Measurements from ENCODE around the gene MYO3B. TPM values are rescaled to one million over a fixed set of nuclear protein-coding genes. Genes with fewer than 3 reads are reported as not detected.
A peak's percentile ranks its signal among the peaks of the same experiment; 100 is the strongest.

The MYO3B gene
- total and polyA plus RNA-seq, 2 donors (not counting 3 experiments of a cell fraction or from before 2014, with no cell fraction given) = 0.03 TPM; not detected in 1

GRCh38 chr2:170161516-170162270 lies 16.3 kb upstream of the MYO3B start:
- H3K36me3 ChIP-seq (ENCODE audit: control insufficient read depth in 2 of 2, extremely low read depth in 1 of 2, insufficient read depth in 2 of 2, low read length in 2 of 2) = no peaks in the 10 kb centered on the region
- H3K9me1 ChIP-seq (replicated peaks; ENCODE audit: control insufficient read depth, extremely low read depth, insufficient read depth, low read length) = no peaks in the 10 kb centered on the region
- H3K4me2 ChIP-seq (ENCODE audit: insufficient read depth, low read length) = no peak overlapping the region
- no peak for FAIRE-seq
- H3K9me3 ChIP-seq (replicated peaks; ENCODE audit: control insufficient read depth, insufficient read depth, low read length) = no peaks in the 10 kb centered on the region
- dilution Hi-C loops (cut with MboI; ENCODE audit: extremely low pct_ligation_motif_present, low sequenced_read_pairs) = no loop called here
- H3K27ac ChIP-seq (ENCODE audit: insufficient read depth, low read depth, low read length) = no peak overlapping the region
- H3K79me2 ChIP-seq (ENCODE audit: control insufficient read depth, insufficient read depth, low read length) = no peaks in the 10 kb centered on the region
- H2AFZ ChIP-seq (ENCODE audit: low read depth, low read length) = peak overlapping the region; percentile 46
- no peak for DNase-seq (ENCODE audit: low read depth, low spot score)
- H3K9ac ChIP-seq (replicated peaks; ENCODE audit: extremely low read depth, insufficient read depth, low read length) = no peak overlapping the region
- TF ChIP-seq POLR2AphosphoS5 (IDR thresholded peaks at IDR 0.05; ENCODE audit: insufficient read depth, low read depth, low read length) = no peak
- TF ChIP-seq GATA2 (IDR thresholded peaks at IDR 0.05; ENCODE audit: insufficient read depth, insufficient read length, low read depth, low read length) = no peak
- TF ChIP-seq FOS (IDR thresholded peaks at IDR 0.05; ENCODE audit: borderline replicate concordance, insufficient read depth, low read length) = no peak
- TF ChIP-seq, protein P1, sequence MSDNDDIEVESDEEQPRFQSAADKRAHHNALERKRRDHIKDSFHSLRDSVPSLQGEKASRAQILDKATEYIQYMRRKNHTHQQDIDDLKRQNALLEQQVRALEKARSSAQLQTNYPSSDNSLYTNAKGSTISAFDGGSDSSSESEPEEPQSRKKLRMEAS (IDR thresholded peaks at IDR 0.05; ENCODE audit: insufficient read depth, insufficient read length) = no peak
- TF ChIP-seq POLR2A (IDR thresholded peaks at IDR 0.05; ENCODE audit: low read depth, low read length) = no peak
- TF ChIP-seq JUN (IDR thresholded peaks at IDR 0.05; ENCODE audit: borderline replicate concordance, insufficient read depth, insufficient read length, low read depth) = no peak
- no peak for TF ChIP-seq CTCF (IDR thresholded peaks at IDR 0.05; ENCODE audit: extremely low read depth in 1 of 2, insufficient read depth in 1 of 2, low read depth in 1 of 2, low read length in 2 of 2)
- no peak for TF ChIP-seq EZH2 (IDR thresholded peaks at IDR 0.05; ENCODE audit: borderline replicate concordance, low read depth, low read length, severe bottlenecking)
- TF ChIP-seq MYC (IDR thresholded peaks at IDR 0.05; ENCODE audit: low read depth, low read length) = no peak
- BruUV-seq (replicated peaks) = no TSS peak
- POLR2A ChIA-PET = interaction anchor here (0.6 kb wide), 1 partner anchor 80 kb away, joined by 4 read pairs; no protein-coding TSS in a partner anchor
- intact Hi-C loops (cut with micrococcal nuclease) = no loop called here
- H3K4me3 ChIP-seq (replicated peaks in 1 of 3; ENCODE audit: insufficient read depth in 1 of 3, low read depth in 1 of 3, low read length in 3 of 3) = no peak overlapping the region
- CTCF ChIA-PET = interaction anchor here (1.2 kb wide), 1 partner anchor 21 kb away, joined by 4 read pairs; no protein-coding TSS in a partner anchor
- no peaks in the 10 kb centered on the region for H3K27me3 ChIP-seq (ENCODE audit: control insufficient read depth in 2 of 2, insufficient read depth in 2 of 2, low read length in 2 of 2)
- peaks cover 7% of the 10 kb centered on the region for H3K4me1 ChIP-seq (ENCODE audit: control insufficient read depth, extremely low read depth, insufficient read depth, low read length)
- H4K20me1 ChIP-seq (replicated peaks; ENCODE audit: control insufficient read depth, extremely low read depth, insufficient read depth, low read length) = no peaks in the 10 kb centered on the region
